ENCODE data around the gene ATP4B. TPM values are rescaled to one million over a fixed set of nuclear protein-coding genes. Genes with fewer than 3 reads are reported as not detected.

ATP4B gene
- total and polyA plus RNA-seq, 4 donors: not detected

DNA sequence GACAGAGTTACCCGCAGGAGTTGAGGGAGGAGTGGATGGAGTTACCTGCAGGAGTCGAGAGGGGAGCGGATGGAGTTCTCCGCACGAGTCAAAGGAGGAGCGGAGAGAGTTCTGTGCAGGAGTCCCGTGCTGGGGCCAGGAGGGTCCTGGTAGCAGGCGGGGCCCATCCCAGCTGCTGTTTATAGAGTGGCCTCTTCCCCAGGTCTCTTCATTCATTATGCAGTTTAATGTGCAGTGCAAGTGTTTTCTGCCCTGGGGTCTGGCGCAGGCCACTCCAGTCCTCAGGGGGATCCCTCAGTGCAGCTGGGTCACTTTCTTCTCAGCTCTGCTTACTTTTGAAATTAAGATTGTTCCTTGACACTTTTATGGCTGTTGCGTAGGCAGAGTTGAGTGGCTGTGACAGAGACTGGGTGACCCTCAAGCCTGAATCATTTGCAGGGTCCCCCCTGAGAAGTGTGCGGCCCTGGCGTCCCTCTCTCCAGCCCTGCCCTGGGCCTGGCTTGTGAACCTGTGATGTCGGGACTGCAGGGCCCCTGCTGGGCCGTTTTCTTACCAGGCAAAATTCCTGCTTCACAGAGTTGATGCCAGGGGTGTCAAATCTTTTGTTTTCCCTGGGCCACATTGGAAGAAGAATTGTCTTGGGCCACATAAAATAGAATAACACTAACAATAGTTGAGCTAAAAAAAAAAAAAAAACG is 55.6 kb downstream of the ATP4B start:
- no peak overlapping the region for H3K4me3 ChIP-seq
- no peak overlapping the region for H3K27ac ChIP-seq (ENCODE audit: low read depth in 1 of 2, low read length in 1 of 2)
- peaks cover 0 to 7% (median 0%) of the 10 kb centered on the region in 4 donors for H3K9me3 ChIP-seq (ENCODE audit: control insufficient read depth in 4 of 4, insufficient read depth in 3 of 4, low read length in 3 of 4)
- no peak overlapping the region for H3K9ac ChIP-seq (ENCODE audit: insufficient read depth in 1 of 2, low read length in 2 of 2)
- peaks cover 0 to 27% (median 9%) of the 10 kb centered on the region in 4 donors for H3K36me3 ChIP-seq (ENCODE audit: control insufficient read depth in 4 of 4, insufficient read depth in 4 of 4, low read length in 4 of 4)
- WGBS, 2 donors: 88 to 94% methylated on average over 15 of the region's 15 CpGs
- H3K27me3 ChIP-seq (ENCODE audit: control insufficient read depth in 3 of 3, insufficient read depth in 3 of 3, low read length in 2 of 3): no peaks in the 10 kb centered on the region
- ATAC-seq (ENCODE audit: insufficient read depth, low FRiP score) (no peak), DNase-seq (peak in 2 of 3 donors; percentile 23 to 35)
- peaks cover 0 to 8% (median 0%) of the 10 kb centered on the region in 5 donors for H3K4me1 ChIP-seq (ENCODE audit: control insufficient read depth in 5 of 5, insufficient read depth in 5 of 5, low read length in 5 of 5)
- TF ChIP-seq CTCF (IDR thresholded peaks at IDR 0.05; ENCODE audit: control extremely low read depth, extremely low read depth): no peak

- H3K9ac ChIP-seq (ENCODE audit: insufficient read depth in 1 of 2, low read length in 2 of 2): no peak overlapping the region
- no peaks in the 10 kb centered on the region for H3K27me3 ChIP-seq (ENCODE audit: control insufficient read depth in 3 of 3, insufficient read depth in 3 of 3, low read length in 2 of 3)
- ATAC-seq (ENCODE audit: insufficient read depth, low FRiP score) (no peak), DNase-seq (no peak)
- peaks cover 0 to 8% (median 0%) of the 10 kb centered on the region in 5 donors for H3K4me1 ChIP-seq (ENCODE audit: control insufficient read depth in 5 of 5, insufficient read depth in 5 of 5, low read length in 5 of 5)
- H3K4me3 ChIP-seq: no peak overlapping the region
- 96 to 97% methylated on average over 28 of the region's 28 CpGs for WGBS, 2 donors
- peaks cover 0 to 7% (median 0%) of the 10 kb centered on the region in 4 donors for H3K9me3 ChIP-seq (ENCODE audit: control insufficient read depth in 4 of 4, insufficient read depth in 3 of 4, low read length in 3 of 4)
- TF ChIP-seq CTCF (IDR thresholded peaks at IDR 0.05; ENCODE audit: control extremely low read depth, extremely low read depth): no peak
- peaks cover 0 to 36% (median 10%) of the 10 kb centered on the region in 4 donors for H3K36me3 ChIP-seq (ENCODE audit: control insufficient read depth in 4 of 4, insufficient read depth in 4 of 4, low read length in 4 of 4)
- no peak overlapping the region for H3K27ac ChIP-seq (ENCODE audit: low read depth in 1 of 2, low read length in 1 of 2)
These were observed 56.6 kb downstream of the ATP4B start for GRCh38 chr13:113601166-113602070.

DNA sequence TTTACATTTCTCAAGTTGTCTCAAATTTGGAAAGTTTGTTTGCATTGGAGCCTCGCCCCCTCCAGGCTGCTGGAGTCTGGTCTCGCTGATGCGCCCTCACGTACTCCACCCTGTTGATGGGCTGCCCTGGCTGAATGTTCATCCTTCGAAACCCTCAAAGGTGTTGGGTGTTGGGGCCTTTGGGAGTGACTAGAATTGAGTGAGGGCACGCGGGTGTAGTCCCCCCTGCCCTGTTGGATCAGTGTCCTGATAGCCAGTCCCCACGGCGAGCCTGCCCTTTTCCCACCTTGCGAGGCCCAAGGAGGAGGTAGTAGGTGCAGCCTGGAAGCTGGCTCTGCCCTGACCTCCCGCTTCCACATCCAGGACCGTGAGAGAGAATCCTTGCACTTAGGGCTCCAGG is 58.6 kb downstream of the ATP4B start:
- H3K4me1 ChIP-seq (ENCODE audit: control insufficient read depth in 5 of 5, insufficient read depth in 5 of 5, low read length in 5 of 5): peaks cover 0 to 8% (median 0%) of the 10 kb centered on the region in 5 donors
- no peak for DNase-seq
- no peaks in the 10 kb centered on the region for H3K27me3 ChIP-seq (ENCODE audit: control insufficient read depth in 3 of 3, insufficient read depth in 3 of 3, low read length in 2 of 3)
- H3K9ac ChIP-seq (ENCODE audit: insufficient read depth in 1 of 2, low read length in 2 of 2): no peak overlapping the region
- peaks cover 0 to 36% (median 10%) of the 10 kb centered on the region in 4 donors for H3K36me3 ChIP-seq (ENCODE audit: control insufficient read depth in 4 of 4, insufficient read depth in 4 of 4, low read length in 4 of 4)
- H3K9me3 ChIP-seq (ENCODE audit: control insufficient read depth in 4 of 4, insufficient read depth in 3 of 4, low read length in 3 of 4): peaks cover 0 to 7% (median 0%) of the 10 kb centered on the region in 4 donors
- no peak for ATAC-seq (ENCODE audit: insufficient read depth, low FRiP score)
- WGBS, 2 donors: 98% methylated on average over 12 of the region's 12 CpGs
- TF ChIP-seq CTCF (IDR thresholded peaks at IDR 0.05; ENCODE audit: control extremely low read depth, extremely low read depth): no peak
- H3K27ac ChIP-seq (ENCODE audit: low read depth in 1 of 2, low read length in 1 of 2): no peak overlapping the region
- H3K4me3 ChIP-seq: no peak overlapping the region

Other genes starting within 250 kb of the ATP4B start
- 1 to 10 TPM; 1.4 to 4.9 TPM for gene ADPRHL1, start 204.7 kb downstream of the ATP4B start, total RNA-seq
- 1 to 10 TPM in 1 of 2 donors, under 1 TPM in 1; 0.83 to 1.2 TPM for gene ADPRHL1, start 204.7 kb downstream of the ATP4B start, polyA plus RNA-seq
- 10 to 100 TPM; 15.8 to 21.1 TPM for gene DCUN1D2, start 167.5 kb downstream of the ATP4B start, total RNA-seq
- gene DCUN1D2, start 167.5 kb downstream of the ATP4B start, polyA plus RNA-seq: 10 to 100 TPM in 1 of 2 donors, 1 to 10 TPM in 1; 6.9 to 11.9 TPM
- 10 to 100 TPM; 44.1 to 44.2 TPM for gene TFDP1, start 73.4 kb downstream of the ATP4B start, total RNA-seq
- gene TFDP1, start 73.4 kb downstream of the ATP4B start, polyA plus RNA-seq: 10 to 100 TPM; 19.6 to 36.6 TPM
- 1 to 10 TPM in 1 of 2 donors, not detected in 1; 3.1 TPM for gene GRK1, start 9.0 kb upstream of the ATP4B start, total RNA-seq
- under 1 TPM in 1 of 2 donors, not detected in 1; 0.03 TPM for gene GRK1, start 9.0 kb upstream of the ATP4B start, polyA plus RNA-seq
- 10 to 100 TPM in 1 of 2 donors, 1 to 10 TPM in 1; 6.0 to 19.6 TPM for gene TMEM255B, start 101.0 kb upstream of the ATP4B start, total RNA-seq
- gene TMEM255B, start 101.0 kb upstream of the ATP4B start, polyA plus RNA-seq: 10 to 100 TPM; 13.3 to 16.4 TPM
- 10 to 100 TPM; 68.5 to 83.8 TPM for gene GAS6, start 205.9 kb upstream of the ATP4B start, total RNA-seq
- gene GAS6, start 205.9 kb upstream of the ATP4B start, polyA plus RNA-seq: 100 to 1,000 TPM in 1 of 2 donors, 10 to 100 TPM in 1; 61.8 to 107 TPM

Measured in lung (tissue), 12 donors.